Glomerular visceral epithelial cell (primary cell): ENCODE data around the gene MAP3K8.
A peak's percentile ranks its signal among the peaks of the same experiment; 100 is the strongest.
"Not testable (repeated sequence)": the region's sequence is repeated elsewhere in the genome, so short reads cannot be mapped to it uniquely, and the experiment has no call there.

Source experiments
- DNase-seq: peaks from one replicate; pipeline ENCODE4 v3.0.0-alpha.2; 2016; ENCODE audit errors: extremely low spot score

MAP3K8 gene

GRCh38 chr10:30422981-30423654, 10.9 kb upstream of the MAP3K8 start:
- DNase-seq, result peak; percentile 78

- not testable (repeated sequence) for DNase-seq
Measured at GRCh38 chr10:30423655-30424275, 10.2 kb upstream of the MAP3K8 start.

GRCh38 chr10:30425336-30426075, 8.5 kb upstream of the MAP3K8 start:
- no peak for DNase-seq

DNA sequence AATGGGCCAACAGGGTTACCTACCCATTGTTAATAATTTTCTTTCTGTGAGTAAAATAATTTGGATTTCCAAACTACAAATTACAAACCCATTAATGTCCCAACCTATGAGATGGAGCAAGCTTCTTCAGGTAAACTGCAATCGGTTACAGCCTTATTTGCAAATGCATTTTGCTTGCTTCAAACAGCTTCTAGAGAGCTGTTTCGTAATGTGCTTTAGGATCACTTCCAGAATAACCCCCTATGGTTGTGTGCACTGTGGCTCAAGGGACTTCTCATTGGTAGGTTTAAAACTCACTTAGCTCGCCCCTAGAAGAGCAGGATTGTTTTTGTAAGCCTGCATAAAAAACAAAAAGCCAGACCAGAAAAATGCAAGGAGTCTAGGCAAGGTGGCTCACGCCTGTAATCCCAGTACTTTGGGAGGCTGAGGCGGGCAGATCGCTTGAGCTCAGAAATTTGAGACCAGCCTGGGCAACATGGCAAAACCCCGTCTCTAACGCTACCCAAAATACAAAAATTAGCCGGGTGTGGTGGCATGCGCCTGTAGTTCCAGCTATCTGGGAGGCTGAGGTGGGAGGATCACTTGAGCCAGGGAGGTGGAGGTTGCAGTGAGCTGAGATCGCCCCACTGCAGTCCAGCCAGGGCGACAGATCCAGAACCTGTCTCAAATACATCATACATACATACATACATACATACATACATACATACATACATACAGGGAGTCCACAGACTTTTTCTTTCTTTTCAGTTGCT, 3.3 kb upstream of the MAP3K8 start:
- no peak for DNase-seq

- no peak for DNase-seq
Measured at GRCh38 chr10:30431435-30431911, 2.5 kb upstream of the MAP3K8 start.

- no peak for DNase-seq
Measured at GRCh38 chr10:30432622-30433305, 1.2 kb upstream of the MAP3K8 start.

- DNase-seq, result peak; percentile 70
Measured at GRCh38 chr10:30433306-30433729, 666 bp upstream of the MAP3K8 start.

DNA sequence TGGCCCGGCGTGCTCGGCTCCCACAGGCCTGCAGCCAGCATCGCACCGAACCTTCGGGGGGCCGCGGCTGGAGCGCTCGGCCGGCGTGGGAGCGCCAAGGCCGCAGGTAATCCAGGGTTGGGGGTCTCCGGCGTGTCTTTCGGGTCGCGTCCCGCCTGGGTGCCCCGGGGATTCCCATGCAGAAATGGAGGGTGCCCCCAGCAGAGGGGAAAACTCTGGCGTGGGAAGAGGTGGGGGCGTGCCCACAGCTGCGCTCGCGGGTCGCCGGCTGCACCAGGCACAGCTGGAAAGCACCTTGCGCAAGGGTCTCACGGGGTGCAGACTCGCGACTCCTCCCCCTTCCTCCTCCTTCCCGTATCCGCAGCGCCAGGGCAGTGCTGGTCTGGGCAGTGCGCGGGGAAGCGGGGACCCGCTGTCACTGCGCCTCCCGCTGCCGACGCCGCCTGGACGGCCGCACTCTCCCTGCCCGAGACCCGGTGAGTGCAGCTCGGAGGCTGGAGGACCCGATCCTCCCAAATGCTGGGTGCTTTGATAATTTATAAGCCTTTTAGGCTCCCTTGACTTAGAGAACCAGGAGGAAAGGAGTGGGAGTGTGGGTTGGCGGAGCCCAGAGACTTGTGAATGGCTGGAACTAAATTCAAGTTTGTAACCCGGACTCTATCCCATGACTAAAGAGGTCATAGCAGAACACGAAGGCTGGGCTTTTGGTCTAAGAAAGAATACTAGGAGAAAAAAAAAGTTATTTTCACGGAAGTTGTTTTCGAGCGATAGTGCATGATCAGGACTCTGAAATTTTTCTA, 489 bp downstream of the MAP3K8 start:
- DNase-seq, result peak; percentile 82

DNA sequence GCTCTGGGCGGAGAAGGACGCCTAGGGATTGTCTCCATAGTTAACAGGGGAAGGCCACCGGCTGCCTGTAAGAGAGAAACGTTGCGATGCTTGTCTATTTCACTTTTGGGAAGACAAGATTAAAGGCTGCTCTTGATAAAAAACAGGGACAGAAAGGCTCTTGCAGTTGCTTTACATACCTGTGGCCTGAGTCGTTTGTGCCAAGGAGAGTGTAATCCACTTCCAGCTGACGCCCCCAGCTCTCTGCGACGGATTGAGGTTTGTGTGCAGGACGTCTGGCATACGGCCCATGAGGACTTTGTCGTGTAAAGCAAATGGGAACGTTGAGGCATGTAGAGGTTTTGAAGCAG, 1.1 kb downstream of the MAP3K8 start:
- peak; percentile 25 for DNase-seq

DNA sequence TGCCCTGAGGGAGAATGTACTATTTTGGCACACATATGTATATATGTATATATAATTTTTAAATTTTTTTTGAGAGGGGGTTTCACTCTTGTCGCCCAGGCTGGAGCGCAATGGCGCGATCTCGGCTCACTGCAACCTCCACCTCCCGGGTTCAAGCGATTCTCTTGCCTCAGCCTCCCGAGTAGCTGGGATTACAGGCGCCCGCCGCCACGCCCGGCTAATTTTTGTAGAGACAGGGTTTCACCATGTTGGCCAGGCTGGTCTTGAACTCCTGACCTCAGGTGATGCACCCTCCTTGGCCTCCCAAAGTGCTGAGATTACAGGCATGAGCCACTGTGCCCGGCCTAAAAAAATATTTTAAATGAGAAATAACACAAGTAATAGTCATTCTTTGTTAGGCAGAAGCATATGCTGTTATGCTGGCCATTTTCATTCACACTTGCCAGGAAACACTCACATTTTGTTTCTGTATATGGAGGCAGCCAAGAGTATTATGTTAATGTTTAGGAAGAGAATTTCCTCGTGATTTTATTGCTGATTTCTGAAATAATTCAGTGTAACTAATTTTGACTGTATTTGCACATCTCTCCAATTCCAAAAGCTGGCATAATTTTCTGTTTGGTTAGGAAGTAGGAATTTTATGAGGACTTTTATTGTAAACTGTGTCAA, 1.6 kb downstream of the MAP3K8 start:
- not testable (repeated sequence) for DNase-seq

DNA sequence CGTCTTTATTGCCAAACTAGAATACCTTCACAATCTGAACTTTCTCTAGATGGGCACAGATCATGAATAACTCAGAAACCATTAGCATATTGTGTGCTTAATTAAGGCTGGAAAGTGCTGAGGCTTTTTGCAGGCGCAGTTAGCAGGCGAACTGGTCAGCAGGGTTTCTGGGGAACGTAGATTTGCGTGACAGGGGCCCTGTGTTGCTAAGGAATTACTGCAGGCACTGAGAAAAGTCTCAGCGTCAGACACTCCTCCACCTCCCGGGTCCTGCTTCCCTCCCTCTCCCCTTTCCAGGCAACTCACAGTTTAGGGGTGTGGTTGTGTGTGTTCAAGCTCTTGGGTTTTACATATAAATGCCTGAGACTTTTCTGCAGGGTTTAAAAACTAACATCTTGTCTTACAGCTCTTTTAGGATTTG, 2.2 kb downstream of the MAP3K8 start:
- DNase-seq, result peak; percentile 66

- no peak for DNase-seq
Measured at GRCh38 chr10:30436671-30437030, 2.7 kb downstream of the MAP3K8 start.

- peak; percentile 45 for DNase-seq
Measured at GRCh38 chr10:30437031-30437841, 3.3 kb downstream of the MAP3K8 start.

DNA sequence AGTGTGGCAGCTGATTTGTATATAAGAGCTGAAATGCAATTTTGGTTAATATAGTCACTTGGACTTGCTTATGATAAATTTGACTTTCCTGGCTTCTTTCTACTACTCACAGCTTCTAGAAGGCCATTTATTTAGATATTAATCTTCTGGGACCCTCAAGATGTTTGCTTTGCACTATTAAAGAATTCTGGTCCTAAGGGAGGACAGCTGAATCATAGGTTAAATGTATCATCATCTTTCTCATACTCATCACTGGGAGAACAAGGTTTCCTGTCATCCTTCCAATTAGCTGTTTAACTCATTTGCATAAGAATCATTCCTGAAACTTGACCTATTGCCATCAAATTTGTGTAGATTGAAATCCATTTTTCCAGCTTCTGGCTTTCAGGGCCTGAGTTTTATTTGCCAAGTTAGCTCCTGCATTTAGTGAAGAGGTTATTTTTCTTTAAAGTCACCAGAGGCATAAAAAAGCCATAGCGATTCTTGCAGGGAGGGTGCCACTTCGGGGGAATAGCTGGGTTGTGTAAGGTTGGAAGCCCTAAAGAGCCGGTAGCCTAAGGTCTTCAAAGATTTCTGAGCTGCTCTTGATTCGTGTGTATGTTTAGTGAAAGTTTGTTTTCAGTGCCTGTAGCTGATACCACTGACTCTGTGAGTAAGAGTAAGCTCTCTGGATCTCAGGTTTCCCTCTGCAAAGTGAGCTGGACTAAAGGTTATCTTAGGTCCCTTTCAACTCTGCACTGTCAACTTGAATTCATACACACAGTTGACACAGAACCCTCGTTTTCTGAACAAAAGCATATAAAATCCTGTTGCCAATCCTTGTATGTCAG, 4.3 kb downstream of the MAP3K8 start:
- DNase-seq, result no peak

DNA sequence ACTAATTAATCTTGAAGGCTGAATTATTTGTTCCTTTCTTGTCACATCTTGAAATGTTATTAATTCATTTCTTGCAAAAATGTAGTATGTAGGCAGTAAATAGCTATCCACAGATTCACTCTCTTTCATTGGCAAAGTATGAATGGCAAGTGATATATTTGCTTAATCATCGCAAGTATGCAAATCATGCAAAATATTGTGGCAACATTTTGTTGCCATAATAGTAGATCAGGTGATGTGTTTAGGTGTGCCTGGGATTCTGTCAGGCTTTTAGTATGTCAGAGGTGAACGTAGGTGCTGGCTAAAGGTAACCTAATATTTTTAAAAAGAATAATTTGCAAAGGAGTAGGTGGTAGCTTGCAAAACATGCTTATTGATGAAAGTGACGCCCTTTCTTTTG, 5.9 kb downstream of the MAP3K8 start:
- no peak for DNase-seq

- no peak for DNase-seq
Measured at GRCh38 chr10:30442019-30442606, 8.1 kb downstream of the MAP3K8 start.

DNA sequence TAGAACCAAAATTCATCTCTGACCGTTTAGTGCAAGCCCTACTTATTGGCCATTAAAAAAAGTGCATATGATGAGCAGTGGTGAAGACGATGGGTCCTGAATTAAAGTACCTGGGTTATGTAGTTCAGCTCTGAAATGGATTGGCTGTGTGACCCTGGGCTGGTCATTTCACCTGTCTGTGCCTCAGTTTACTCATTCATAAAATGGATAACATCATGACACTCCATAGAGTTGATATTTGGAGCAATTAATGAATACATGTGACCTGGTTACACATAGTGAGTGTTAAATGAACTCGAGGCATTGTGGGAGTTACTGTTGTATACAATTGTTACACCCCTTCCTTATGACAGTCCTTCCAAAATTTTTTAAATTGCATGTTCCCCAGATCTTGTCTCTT, 9.1 kb downstream of the MAP3K8 start:
- DNase-seq, result no peak

DNA sequence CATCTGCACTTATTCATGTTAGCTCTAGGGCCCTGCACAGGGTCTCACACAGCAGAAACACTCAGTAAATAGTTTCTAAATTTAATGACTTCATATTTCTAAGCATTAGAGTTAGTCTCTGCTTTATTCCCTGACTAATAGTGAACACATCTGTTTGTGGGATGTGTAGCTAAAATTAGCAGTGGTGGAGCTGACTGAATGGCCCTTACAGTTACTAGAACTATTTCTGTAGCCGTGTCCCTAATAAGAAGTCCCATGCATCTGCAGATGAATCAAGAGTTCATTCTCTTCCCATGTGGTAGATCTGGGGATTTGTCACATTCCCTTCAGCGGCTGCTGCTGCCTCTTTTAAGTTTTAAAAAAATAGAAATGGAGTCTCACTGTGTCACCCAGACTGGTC, 11.7 kb downstream of the MAP3K8 start:
- DNase-seq, result no peak
